Measurements from ENCODE around the gene FSTL3.
"Not testable (repeated sequence)": the region's sequence is repeated elsewhere in the genome, so short reads cannot be mapped to it uniquely, and the experiment has no call there.

The FSTL3 gene

DNA sequence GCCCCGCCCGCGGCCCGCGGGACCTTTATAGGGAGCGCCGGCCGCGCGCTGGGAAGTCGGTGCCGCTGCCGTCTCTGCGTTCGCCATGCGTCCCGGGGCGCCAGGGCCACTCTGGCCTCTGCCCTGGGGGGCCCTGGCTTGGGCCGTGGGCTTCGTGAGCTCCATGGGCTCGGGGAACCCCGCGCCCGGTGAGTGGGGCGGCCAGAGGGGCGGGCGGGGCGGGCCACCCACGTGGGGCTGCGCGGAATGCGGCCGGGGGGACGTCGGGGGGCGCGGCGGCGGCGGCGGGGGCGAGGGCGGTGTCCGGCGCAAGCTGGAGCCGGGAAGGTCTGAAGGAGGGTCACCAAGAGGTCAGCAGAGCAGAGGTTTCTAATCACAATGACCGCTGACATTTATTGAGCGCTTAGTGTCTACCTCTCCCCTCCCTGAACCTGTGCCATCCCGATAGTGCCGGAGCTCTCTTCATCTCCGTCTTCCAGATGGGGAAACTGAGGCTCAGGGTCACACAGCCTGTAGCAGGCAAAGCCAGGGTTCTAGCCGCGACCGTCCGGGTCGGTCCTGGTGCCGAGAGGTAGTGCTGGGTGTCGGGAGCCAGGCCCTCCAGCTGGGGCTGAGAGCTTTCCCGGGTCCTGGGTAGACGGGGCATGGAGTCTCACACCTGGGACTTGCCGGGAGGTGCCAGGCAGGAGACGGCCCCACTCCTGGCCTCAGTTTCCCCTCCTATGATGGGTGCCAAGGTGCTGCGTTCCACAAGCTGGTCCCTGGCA, at the start of gene FSTL3:
Gene FSTL3 (plus strand): TSS at position 54 of the 767 bp plus-strand sequence. CDS start 32 bp downstream, at position 86.
- no peak for FAIRE-seq

DNA sequence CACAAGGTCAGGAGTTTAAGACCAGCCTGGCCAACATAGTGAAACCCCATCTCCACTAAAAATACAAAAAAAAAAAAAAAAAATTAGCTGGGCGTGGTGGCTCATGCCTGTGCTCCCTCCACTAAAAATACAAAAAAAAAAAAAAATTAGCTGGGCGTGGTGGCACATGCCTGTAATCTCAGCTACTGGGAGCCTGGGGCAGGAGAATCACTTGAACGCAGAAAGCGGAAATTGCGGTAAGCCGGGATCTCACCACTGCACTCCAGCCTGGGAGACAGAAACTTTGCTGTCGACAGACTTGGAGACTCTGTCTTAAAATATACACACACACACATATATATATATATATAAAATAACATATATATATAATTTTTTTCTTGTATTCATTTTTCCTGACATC, 49.6 kb upstream of the FSTL3 start:
- not testable (repeated sequence) for FAIRE-seq

GRCh38 chr19:628168-628567, 48.0 kb upstream of the FSTL3 start:
- FAIRE-seq, result no peak

DNA sequence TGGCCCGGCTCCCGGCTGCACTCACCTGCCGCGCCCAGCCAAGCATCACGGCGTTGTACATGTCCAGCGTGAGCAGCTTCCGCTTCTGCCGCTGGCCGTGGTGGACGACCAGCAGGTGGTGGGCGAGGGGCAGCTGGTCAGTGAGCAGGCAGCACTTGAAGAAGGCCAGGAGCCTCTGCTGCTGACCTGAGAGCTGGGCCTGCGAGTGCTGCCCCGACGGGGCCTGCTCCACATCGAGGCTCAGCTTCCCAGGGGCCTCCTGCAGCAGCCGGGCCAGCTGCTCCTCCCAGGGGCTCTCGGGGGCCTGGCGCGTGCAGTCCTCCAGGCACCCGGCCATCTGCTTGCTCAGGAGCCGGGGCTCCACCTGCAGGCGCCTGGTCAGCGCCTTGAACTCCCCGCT, 46.7 kb upstream of the FSTL3 start:
- FAIRE-seq, result not testable (repeated sequence)

- FAIRE-seq, result no peak
Measured at GRCh38 chr19:629961-630714, 46.1 kb upstream of the FSTL3 start.

DNA sequence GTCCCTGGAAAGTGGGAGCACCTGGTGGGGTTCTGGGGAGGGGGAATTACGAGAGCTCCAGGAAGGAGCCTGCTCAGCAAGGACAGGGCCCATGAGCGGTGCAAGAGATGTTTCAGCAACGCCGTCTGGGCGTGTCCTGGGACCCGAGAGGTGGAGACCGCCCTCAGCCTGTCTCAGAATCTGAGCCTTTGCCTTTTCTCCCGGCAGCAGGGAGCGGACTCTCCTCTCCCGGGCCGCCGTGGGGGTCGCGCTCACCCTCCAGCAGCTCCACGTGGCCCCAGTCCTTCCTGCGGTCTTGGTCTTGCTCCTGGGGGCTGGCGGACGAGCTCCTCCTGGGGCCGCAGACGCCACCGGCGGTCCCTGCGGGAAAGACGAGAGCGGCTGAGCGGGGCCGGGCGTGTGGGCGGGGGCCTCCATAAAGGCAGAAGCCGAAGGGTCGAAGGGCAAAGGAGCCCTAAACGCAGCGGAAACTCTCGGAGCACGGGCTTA, 43.6 kb upstream of the FSTL3 start:
- no peak for FAIRE-seq

DNA sequence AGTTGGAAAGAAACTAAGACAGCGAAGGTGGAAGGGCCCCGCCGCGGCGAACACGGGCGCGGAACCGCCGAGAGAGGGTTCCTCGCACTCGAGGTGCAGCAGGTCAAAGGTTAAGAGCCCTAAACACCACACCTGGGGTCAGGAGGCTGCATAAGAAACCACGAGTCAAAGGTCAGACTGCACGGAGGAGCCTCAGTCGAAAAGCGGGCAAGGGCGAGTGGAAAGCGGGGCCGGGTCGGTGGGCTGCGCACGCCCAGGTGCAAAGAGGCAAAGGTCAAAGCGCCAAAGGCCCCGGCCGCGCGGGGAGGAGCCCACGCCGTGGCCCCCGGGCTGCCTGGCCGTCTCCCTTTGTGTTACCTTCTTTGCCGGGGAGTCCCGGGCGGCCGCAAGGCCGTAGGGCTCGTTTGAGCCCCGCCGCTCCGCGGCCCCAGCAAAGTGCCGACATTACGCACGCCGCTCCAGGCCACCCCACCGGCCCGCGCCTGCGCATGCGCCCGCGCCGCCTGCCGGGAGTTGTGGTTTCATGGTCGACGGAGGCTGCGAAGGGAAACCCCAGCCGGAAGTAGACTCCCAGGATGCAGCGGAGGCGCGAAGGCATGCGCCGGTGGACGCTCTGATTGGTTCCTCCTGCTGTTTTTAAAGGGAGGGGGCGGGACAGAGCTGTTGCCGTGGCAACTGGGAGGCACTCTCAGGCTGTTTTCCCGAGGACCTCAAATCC, 43.0 kb upstream of the FSTL3 start, which contains the start of gene POLRMT:
Gene POLRMT (minus strand): TSS at position 470 of the 718 bp plus-strand sequence. CDS start 25 bp downstream, at position 445.
- peak; percentile 91 for FAIRE-seq

- FAIRE-seq, result no peak
Measured at GRCh38 chr19:633786-634639, 42.2 kb upstream of the FSTL3 start.

DNA sequence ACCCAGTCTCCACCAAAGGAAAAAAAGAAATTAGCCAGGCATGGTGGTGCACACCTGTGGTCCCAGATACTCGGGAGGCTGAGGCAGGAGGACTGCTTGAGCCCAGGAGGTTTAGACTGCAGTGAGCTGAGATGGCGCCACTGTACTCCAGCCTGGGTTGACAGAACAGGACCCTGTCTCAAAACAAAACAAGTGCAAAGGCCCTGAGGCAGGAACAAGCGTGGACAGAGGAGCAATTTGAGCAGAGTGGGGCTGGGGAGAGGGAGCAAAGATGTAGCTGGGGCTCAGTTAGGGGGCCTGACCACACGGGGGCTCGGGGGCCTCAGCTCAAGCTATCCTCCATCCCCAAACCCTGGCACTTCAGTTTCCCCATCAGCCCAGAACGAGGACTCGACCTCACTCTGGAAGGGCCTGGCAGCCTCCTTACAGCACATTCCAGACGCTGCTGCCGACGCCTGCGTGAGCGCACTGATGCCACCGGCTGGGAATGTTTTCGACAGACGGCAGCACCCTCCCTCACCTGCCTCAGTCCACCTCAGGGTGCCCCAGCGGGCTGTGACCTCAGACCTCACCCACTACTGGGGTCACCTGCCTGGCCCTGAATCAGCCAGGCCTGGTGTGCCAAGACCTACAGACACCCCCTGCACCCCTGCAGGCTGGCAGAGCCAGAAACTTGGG, 41.1 kb upstream of the FSTL3 start:
- FAIRE-seq, result no peak

DNA sequence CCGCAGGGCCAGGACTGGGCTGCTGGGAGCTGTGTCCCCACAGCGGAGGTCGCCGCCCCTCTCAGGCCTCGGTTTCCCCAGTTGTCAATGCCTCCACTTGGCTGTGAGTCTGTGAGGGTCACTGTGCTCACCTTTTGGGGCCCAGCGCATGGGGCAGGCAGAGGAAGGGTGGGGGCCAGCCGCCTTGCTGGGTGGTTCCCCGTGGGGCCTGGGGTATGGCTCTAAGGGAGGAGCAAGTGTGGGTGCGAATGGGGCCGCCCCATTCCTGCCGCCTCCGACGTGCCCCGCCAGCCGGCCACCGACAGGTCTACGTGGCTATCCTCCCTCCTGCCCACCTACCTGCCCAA, 37.3 kb upstream of the FSTL3 start:
- FAIRE-seq, result no peak

DNA sequence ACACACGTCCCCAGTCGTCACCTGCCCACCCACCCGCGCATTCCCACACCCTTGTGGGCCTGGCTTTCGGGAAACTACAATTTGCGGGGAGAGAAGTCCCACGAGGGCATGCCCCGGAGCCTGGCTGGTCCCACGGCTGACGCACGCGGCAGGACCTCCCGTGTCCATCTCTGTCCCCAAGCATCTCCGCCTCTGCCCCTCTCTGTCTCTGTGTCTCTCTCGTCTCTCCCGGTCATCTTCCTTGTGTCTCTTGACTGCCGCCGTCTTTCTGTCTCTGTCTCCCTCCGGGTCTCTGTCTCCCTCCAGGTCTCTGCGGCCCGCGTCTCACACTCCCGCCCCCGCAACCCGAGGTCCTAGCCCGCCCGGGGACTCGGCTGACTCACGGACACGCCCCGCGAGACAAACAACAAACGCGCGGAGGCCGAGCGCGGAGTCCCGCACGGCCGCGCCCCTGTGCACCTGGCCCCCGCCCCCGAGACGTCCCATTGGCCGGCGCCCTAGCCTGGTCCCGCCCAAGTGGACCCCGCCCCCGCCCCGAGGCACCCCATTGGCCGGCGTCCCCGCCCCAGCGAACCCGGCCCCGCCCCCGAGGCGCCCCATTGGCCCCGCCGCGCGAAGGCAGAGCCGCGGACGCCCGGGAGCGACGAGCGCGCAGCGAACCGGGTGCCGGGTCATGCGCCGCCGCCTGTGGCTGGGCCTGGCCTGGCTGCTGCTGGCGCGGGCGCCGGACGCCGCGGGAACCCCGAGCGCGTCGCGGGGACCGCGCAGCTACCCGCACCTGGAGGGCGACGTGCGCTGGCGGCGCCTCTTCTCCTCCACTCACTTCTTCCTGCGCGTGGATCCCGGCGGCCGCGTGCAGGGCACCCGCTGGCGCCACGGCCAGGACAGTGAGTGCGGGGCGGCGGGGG, 36.7 kb upstream of the FSTL3 start, which contains the start of gene FGF22:
Gene FGF22 (plus strand): TSS at position 627 of the 908 bp plus-strand sequence. CDS start 47 bp downstream, at position 674.
- no peak for FAIRE-seq

DNA sequence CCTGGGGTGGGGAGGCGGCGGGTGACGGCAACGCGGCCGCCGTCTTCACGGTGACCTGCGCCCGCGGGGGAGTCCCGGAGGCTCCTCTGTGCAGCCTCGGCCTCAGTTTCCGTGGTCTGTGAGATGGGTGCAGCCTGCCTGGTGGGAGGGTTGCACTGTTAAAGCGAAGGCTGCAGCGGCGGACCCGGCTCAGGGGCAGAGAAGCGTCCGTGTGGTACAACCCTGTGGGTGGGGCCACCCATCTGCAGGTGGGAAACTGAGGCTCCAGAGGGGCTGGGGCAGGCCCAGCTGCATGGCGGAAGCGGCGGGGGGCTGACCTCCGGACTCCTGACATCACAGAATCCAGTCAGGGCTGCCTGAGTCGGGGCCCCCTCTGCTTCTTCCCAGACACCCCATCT, 36.0 kb upstream of the FSTL3 start:
- no peak for FAIRE-seq

- no peak for FAIRE-seq
Measured at GRCh38 chr19:640606-641189, 35.5 kb upstream of the FSTL3 start.

DNA sequence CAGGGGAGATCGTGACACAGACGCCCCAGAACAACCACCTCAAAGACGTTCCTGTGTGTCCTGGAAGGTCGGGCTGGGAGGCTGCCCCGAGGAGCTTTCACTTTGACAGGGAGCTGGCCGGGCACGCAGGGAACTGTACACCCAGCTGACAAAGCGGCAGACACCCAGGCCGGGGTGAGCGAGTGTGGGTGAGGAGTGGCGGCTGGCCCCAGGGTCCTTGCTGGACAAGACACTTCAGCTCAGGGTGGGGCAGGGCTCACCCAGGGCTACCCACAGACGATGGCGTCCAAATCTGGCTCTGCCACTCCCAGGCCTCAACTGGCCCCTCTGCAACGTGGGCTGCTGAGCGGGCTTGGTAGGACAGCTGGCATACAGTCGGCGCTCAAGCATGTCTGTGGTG, 34.5 kb upstream of the FSTL3 start:
- no peak for FAIRE-seq

DNA sequence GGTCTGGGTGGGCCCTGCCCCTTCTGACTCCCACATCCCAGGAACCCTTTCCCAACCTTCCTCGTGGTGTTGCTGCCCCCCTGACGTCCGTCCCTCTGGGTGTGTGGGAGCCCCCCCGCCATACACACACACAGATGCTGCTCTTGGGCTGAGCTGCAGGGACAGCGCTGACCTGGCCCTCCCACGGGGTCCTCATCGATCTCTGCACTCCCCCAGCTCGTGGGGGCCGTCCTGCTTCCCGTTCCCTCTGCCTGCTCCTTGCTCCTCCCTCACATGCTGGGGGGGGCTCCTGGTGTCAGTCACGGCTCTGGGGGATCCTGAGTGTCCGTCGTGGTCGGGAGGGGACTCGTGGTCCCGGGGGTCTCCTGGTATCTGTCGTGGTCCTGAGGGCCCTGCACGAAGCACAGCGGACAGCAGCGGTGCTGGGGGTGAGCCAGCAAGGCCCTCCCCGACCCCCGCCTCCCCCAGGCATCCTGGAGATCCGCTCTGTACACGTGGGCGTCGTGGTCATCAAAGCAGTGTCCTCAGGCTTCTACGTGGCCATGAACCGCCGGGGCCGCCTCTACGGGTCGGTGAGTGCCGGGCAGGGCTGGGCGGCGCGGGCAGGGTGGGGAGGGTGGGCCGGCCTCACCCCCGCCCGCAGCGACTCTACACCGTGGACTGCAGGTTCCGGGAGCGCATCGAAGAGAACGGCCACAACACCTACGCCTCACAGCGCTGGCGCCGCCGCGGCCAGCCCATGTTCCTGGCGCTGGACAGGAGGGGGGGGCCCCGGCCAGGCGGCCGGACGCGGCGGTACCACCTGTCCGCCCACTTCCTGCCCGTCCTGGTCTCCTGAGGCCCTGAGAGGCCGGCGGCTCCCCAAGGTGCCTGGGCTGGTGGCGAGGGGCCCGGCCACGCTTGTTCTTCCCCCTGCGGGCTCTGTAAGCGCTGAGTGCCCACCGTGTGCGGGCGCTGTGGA, 33.1 kb upstream of the FSTL3 start:
- FAIRE-seq, result no peak

DNA sequence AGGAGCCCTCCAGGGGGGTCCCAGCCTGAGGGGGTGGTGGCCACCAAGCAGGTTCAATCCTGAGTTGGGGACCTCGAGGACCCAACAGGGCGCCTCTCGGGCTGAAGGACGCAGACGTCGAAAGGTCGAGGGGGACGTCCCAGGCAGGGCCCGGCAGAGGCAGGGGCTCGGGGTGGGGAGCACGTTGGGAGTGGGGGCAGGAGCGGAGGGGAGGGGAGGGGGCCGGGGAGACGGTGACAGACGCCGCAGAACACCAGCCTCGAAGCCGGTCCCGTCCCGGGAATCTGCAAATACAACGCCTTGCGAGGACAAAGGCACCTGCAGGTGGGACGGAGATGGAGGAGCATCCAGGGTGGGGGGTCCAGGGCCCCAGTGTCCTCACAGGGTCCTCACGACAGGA, 32.5 kb upstream of the FSTL3 start:
- FAIRE-seq, result no peak

- no peak for FAIRE-seq
Measured at GRCh38 chr19:644363-644762, 31.8 kb upstream of the FSTL3 start.

DNA sequence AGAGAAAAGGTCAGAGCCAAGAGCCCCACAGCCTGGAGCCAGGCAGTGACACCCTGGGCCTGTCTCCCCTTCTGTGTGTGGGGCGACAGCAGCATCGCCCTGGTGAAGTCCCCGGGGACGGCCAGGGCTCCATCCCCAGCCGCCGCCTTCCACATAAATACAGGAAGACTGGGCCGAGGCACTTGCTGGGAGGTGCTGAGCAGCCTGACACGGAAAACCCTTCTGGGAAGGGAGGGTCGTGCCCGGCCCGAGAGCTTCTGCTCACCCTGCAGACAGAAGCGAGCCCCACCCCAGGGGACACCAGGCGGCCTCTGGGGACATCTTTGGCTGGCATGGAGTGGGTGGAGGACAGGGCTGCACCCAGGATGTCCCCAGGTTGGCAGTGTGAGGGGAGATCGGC, 31.4 kb upstream of the FSTL3 start:
- no peak for FAIRE-seq

All from G401.6 (cell line).